HepG2 (cell line): ENCODE results near the gene OLFM4. TPM values are rescaled to one million over a fixed set of nuclear protein-coding genes. Genes with fewer than 3 reads are reported as not detected.

Experiments used
- ATAC-seq: fragments of 200-7000 bp; cut with Tn5 transposase; 3 replicates; pipeline ENCODE4 v1.9.1; 2020; ENCODE audit warnings: mild to moderate bottlenecking, moderate library complexity
- BruUV-seq: library from RNA; stranded (reverse); fragments of 400-500 nt; replicated peaks from 2 replicates; lab custom pipeline; 2021; lab: Mats Ljungman, UMichigan
- CTCF ChIA-PET: fragments of 300-600 bp; formaldehyde crosslinking; extraction: SDS; loops from one replicate; lab custom pipeline; 2021; ENCODE audit warnings: low total read pairs, inconsistent platforms, low intra/inter-chr PET ratio; lab: Yijun Ruan, JAX
- POLR2A ChIA-PET: fragments of 350-600 bp; sonication (Branson Sonifier 250); formaldehyde crosslinking; loops from one replicate; lab custom pipeline; 2020; ENCODE audit warnings: antibody characterized with exemption, inconsistent platforms; lab: Yijun Ruan, JAX
- DNase-seq: peaks from one replicate; pipeline ENCODE4 v3.0.0-alpha.2; 2015; ENCODE audit warnings: low spot score
- FAIRE-seq: peaks from 3 replicates; lab custom pipeline; 2011; peaks lifted over from hg19 to GRCh38; lab: Jason Lieb, UNC
- H2AFZ ChIP-seq: one replicate; pipeline ENCODE4 v1.6.1; 2011; ENCODE audit warnings: low read length, inconsistent platforms
- H3K27ac ChIP-seq: fragments of 300-600 bp; 3 replicates; pipeline ENCODE4 v1.8.0; 2011; ENCODE audit warnings: mixed run types, mild to moderate bottlenecking, mixed read lengths, low read length, inconsistent platforms; ENCODE audit not compliant: insufficient read depth; ENCODE audit errors: extremely low read length
- H3K27me3 ChIP-seq, 2 experiments: fragments of 200-600 bp in 1 of 2; 2 replicates in 1 of 2; 3 replicates in 1 of 2; pipeline versions ENCODE4 v1.6.0 to v1.8.0; 2011; ENCODE audit warnings: low read length in 2 of 2, mild to moderate bottlenecking in 2 of 2, moderate library complexity in 2 of 2, inconsistent platforms in 1 of 2; ENCODE audit not compliant: insufficient read depth in 2 of 2, control insufficient read depth in 1 of 2
- H3K36me3 ChIP-seq, 2 experiments: fragments of 200-600 bp in 1 of 2; replicated peaks in 1 of 2; 2 replicates in 1 of 2; 3 replicates in 1 of 2; pipeline versions ENCODE4 v1.5.1 to v1.8.0; 2011; ENCODE audit warnings: low read length in 2 of 2, inconsistent platforms in 1 of 2; ENCODE audit not compliant: insufficient read depth in 2 of 2, control insufficient read depth in 1 of 2
- H3K4me1 ChIP-seq: 2 replicates; pipeline ENCODE4 v1.5.1; 2012; ENCODE audit warnings: low read length, inconsistent platforms; ENCODE audit not compliant: insufficient read depth
- H3K4me2 ChIP-seq: 2 replicates; pipeline ENCODE4 v1.6.0; 2011; ENCODE audit warnings: low read depth, low read length, inconsistent platforms
- H3K4me3 ChIP-seq, 3 experiments: fragments of 200-600 bp in 1 of 3; sonication (generic), shearing (Covaris generic) in 1 of 3; replicated peaks in 1 of 3; 2 replicates each; pipeline ENCODE4 v1.5.1; 2011 to 2016; ENCODE audit warnings: low read length in 3 of 3, inconsistent platforms in 2 of 3, low read depth in 2 of 3, mild to moderate bottlenecking in 2 of 3, control low read depth in 1 of 3, mixed read lengths in 1 of 3; ENCODE audit not compliant: insufficient read depth in 1 of 3
- H3K79me2 ChIP-seq: one replicate; pipeline ENCODE4 v1.6.1; 2011; ENCODE audit warnings: low read length, inconsistent platforms; ENCODE audit not compliant: insufficient read depth
- H3K9ac ChIP-seq: 2 replicates; pipeline ENCODE4 v1.6.0; 2011; ENCODE audit warnings: mild to moderate bottlenecking, low read depth, low read length, inconsistent platforms; ENCODE audit not compliant: insufficient read depth
- H3K9me3 ChIP-seq: 2 replicates; pipeline ENCODE4 v1.5.1; 2012; ENCODE audit warnings: mild to moderate bottlenecking, low read length
- H4K20me1 ChIP-seq: 2 replicates; pipeline ENCODE4 v1.6.0; 2011; ENCODE audit warnings: inconsistent platforms, mild to moderate bottlenecking, low read length, moderate library complexity; ENCODE audit not compliant: insufficient read depth
- BCL3 ChIP-seq: sonication (generic); formaldehyde crosslinking; IDR thresholded peaks from 2 replicates; pipeline ENCODE4 v1.5.1; 2020; ENCODE audit warnings: mild to moderate bottlenecking, missing genetic modification reagents, moderate library complexity
- EED ChIP-seq: sonication (generic); formaldehyde crosslinking; IDR thresholded peaks from 2 replicates; pipeline ENCODE4 v1.5.0; 2020; ENCODE audit warnings: mild to moderate bottlenecking, missing genetic modification reagents
- JUND ChIP-seq: sonication (generic); formaldehyde crosslinking; IDR thresholded peaks from 2 replicates; pipeline ENCODE4 v1.8.0; 2022; ENCODE audit warnings: mild to moderate bottlenecking, missing genetic modification reagents
- MAX ChIP-seq: IDR thresholded peaks from 2 replicates; pipeline ENCODE4 v1.6.1; 2012; ENCODE audit warnings: inconsistent platforms
- MIXL1 ChIP-seq: IDR thresholded peaks from 2 replicates; pipeline ENCODE4 v1.6.1; 2016
- MTA1 ChIP-seq: sonication (generic); formaldehyde crosslinking; IDR thresholded peaks from 2 replicates; pipeline ENCODE4 v1.4.0; 2020; ENCODE audit warnings: missing genetic modification reagents, mild to moderate bottlenecking, borderline replicate concordance
- NFE2 ChIP-seq: sonication (generic); formaldehyde crosslinking; IDR thresholded peaks from 2 replicates; pipeline ENCODE4 v1.4.0; 2020; ENCODE audit warnings: missing genetic modification reagents
- RARG ChIP-seq: sonication (generic); formaldehyde crosslinking; IDR thresholded peaks from 2 replicates; pipeline ENCODE4 v1.4.0; 2020; ENCODE audit warnings: low read depth, mild to moderate bottlenecking, missing genetic modification reagents
- REXO4 ChIP-seq: sonication (generic); formaldehyde crosslinking; IDR thresholded peaks from 2 replicates; pipeline ENCODE4 v1.8.0; 2022; ENCODE audit warnings: missing genetic modification reagents, mild to moderate bottlenecking, borderline replicate concordance
- TCF7L2 ChIP-seq: IDR thresholded peaks from 2 replicates; pipeline ENCODE4 v1.6.1; 2011; ENCODE audit warnings: mild to moderate bottlenecking, low read depth, low read length, moderate library complexity
- ZNF33A ChIP-seq: sonication (generic); formaldehyde crosslinking; IDR thresholded peaks from 2 replicates; pipeline ENCODE4 v1.5.1; 2020; ENCODE audit warnings: missing genetic modification reagents, mild to moderate bottlenecking, moderate library complexity, borderline replicate concordance
- ZNF543 ChIP-seq: sonication (generic); formaldehyde crosslinking; IDR thresholded peaks from 2 replicates; pipeline ENCODE4 v1.4.0; 2020; ENCODE audit warnings: mild to moderate bottlenecking, missing genetic modification reagents
- ZNF703 ChIP-seq: sonication (generic); formaldehyde crosslinking; IDR thresholded peaks from 2 replicates; pipeline ENCODE4 v1.5.1; 2020; ENCODE audit warnings: missing genetic modification reagents, mild to moderate bottlenecking, moderate library complexity, borderline replicate concordance
- WGBS: methylation state at CpG from one replicate; pipeline ENCODE4 v1.1.6; 2017; ENCODE audit warnings: low lambda C conversion rate; 5-methylcytosine and 5-hydroxymethylcytosine counted together
- in situ Hi-C: cut with HindIII; loops from 2 replicates; pipeline ENCODE4 v1.10.0; 2017; ENCODE audit warnings: low pct_unique_long_range_greater_than_20kb; ENCODE audit not compliant: extremely low pct_ligation_motif_present
- intact Hi-C: fragments of 100-400 bp; cut with micrococcal nuclease; formaldehyde crosslinking; loops from one replicate; pipeline ENCODE4 v1.10.0; 2022; ENCODE audit not compliant: unreplicated experiment
- polyA plus RNA-seq, 8 experiments: library from polyadenylated mRNA; depleted of rRNA in 3 of 8; stranded (reverse) in 7 of 8; unstranded in 1 of 8; fragments of >200 nt; fragmentation: Illumina TruSeq in 4 of 8; extraction: Trizol in 4 of 8; gene quantifications; 2 replicates each; pipeline versions ENCODE4 v1.2.1 to v1.2.3, GENCODE V29; 2011 to 2016; ENCODE audit warnings: low read depth in 4 of 8, missing spikeins in 1 of 8, mixed read lengths in 1 of 8; ENCODE audit not compliant: insufficient read depth in 1 of 8
- total RNA-seq, 5 experiments: library from RNA; depleted of rRNA; stranded (reverse); fragments of >200 nt; fragmentation: Illumina TruSeq; extraction: Trizol; gene quantifications; 2 replicates each; pipeline ENCODE4 v1.2.3, GENCODE V29; 2016; ENCODE audit warnings: low read depth in 1 of 5
- TF ChIP-seq, protein P1 (sequence below): sonication (generic); formaldehyde crosslinking; IDR thresholded peaks from 2 replicates; pipeline ENCODE4 v1.4.0; 2020; ENCODE audit warnings: missing genetic modification reagents

The OLFM4 gene
- total and polyA plus RNA-seq, 2 of the 13 experiments (the other 11 are each of a cell fraction or from before 2014, with no cell fraction given) = not detected

DNA sequence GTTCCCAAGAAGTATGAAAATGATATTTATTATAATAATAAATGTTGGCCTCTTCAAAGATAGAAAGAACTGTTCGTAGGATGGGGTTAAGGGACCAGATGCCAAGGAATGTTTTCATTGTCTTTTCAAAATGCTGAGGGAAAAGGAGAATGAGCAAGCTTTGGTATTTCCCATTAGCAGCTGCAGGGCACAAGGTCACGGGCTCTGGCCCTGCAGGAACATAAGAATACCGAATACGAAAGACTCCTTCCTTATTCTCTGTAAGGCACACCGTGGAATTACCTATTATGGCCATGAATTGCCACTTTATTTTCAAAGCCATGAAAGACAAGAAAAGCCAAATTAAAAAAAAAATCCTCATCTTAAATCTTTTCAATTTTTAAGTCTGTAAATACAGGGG, 49.6 kb upstream of the OLFM4 start:
- no peak overlapping the region for H2AFZ ChIP-seq
- no peak overlapping the region for H3K4me2 ChIP-seq
- H3K4me1 ChIP-seq = no peaks in the 10 kb centered on the region
- intact Hi-C loops (no loop called here), in situ Hi-C loops (no loop called here)
- BruUV-seq = no TSS peak
- WGBS = 4% methylated on average over 5 of the region's 5 CpGs
- H4K20me1 ChIP-seq = no peaks in the 10 kb centered on the region
- H3K9me3 ChIP-seq = no peaks in the 10 kb centered on the region
- FAIRE-seq (no peak), DNase-seq (no peak), ATAC-seq (no peak)
- TF ChIP-seq, protein P1, sequence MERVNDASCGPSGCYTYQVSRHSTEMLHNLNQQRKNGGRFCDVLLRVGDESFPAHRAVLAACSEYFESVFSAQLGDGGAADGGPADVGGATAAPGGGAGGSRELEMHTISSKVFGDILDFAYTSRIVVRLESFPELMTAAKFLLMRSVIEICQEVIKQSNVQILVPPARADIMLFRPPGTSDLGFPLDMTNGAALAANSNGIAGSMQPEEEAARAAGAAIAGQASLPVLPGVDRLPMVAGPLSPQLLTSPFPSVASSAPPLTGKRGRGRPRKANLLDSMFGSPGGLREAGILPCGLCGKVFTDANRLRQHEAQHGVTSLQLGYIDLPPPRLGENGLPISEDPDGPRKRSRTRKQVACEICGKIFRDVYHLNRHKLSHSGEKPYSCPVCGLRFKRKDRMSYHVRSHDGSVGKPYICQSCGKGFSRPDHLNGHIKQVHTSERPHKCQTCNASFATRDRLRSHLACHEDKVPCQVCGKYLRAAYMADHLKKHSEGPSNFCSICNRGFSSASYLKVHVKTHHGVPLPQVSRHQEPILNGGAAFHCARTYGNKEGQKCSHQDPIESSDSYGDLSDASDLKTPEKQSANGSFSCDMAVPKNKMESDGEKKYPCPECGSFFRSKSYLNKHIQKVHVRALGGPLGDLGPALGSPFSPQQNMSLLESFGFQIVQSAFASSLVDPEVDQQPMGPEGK = no peak
- TF ChIP-seq MAX (no peak), ZNF703 (CRISPR knock-in tag) (no peak)
- no peaks in the 10 kb centered on the region for H3K36me3 ChIP-seq
- ChIA-PET POLR2A (no interaction called here), CTCF (no interaction called here)
- H3K27me3 ChIP-seq = no peaks in the 10 kb centered on the region
- no peak overlapping the region for H3K4me3 ChIP-seq
- no peak overlapping the region for H3K9ac ChIP-seq
- H3K79me2 ChIP-seq = no peaks in the 10 kb centered on the region
- H3K27ac ChIP-seq = no peak overlapping the region

DNA sequence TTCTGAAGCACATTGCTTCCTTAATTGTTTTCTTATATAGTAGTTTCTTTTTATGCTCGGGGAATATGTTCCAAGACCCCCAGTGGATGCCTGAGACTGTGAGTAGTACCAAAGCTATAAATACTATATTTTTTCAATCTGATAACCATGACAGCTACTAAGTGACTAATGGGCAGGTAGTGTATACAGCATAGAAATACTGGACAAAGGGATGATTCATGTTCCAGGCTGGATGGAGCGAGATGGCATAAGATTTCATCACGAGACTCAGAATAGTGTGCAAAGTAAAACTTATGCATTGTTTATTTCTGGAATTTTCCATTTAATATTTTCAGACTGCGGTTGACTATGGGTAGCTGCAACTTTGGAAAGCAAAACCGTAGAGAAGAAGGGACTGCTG, 47.9 kb upstream of the OLFM4 start:
- 7% methylated on average over 5 of the region's 5 CpGs for WGBS
- POLR2A ChIA-PET = no interaction called here
- H2AFZ ChIP-seq = no peak overlapping the region
- no peak for TF ChIP-seq REXO4
- no peak for TF ChIP-seq JUND (CRISPR knock-in tag)
- no peak for TF ChIP-seq MTA1 (CRISPR knock-in tag)
- no peak for TF ChIP-seq BCL3 (CRISPR knock-in tag)
- TF ChIP-seq NFE2 (CRISPR knock-in tag) = no peak
- no peak for TF ChIP-seq MIXL1
- no peak for TF ChIP-seq ZNF543 (CRISPR knock-in tag)
- TF ChIP-seq ZNF33A (CRISPR knock-in tag) = no peak
- TF ChIP-seq EED = no peak
- no peak for TF ChIP-seq TCF7L2
- no peak for TF ChIP-seq RARG (CRISPR knock-in tag)

More for the DNA sequence above, 47.9 kb upstream of the OLFM4 start:
- no TSS peak for BruUV-seq
- Histone ChIP-seq H3K36me3 (no peaks in the 10 kb centered on the region), H3K4me2 (no peak overlapping the region), H3K4me1 (no peaks in the 10 kb centered on the region), H3K9ac (no peak overlapping the region), H3K9me3 (no peaks in the 10 kb centered on the region), H3K27me3 (no peaks in the 10 kb centered on the region), H3K4me3 (no peak overlapping the region), H3K27ac (no peak overlapping the region), H3K79me2 (no peaks in the 10 kb centered on the region), H4K20me1 (no peaks in the 10 kb centered on the region)
- no peak for FAIRE-seq
- CTCF ChIA-PET = no interaction called here
- no peak for DNase-seq
- ATAC-seq = no peak
- in situ Hi-C loops (no loop called here), intact Hi-C loops (no loop called here)
